Osteocyte (in vitro differentiated cells): Measurements from ENCODE around the gene ATF7. TPM values are rescaled to one million over a fixed set of nuclear protein-coding genes. Genes with fewer than 3 reads are reported as not detected.

Experiments used
- DNase-seq: peaks from one replicate; pipeline ENCODE4 v3.0.0; 2021; ENCODE audit warnings: mixed read lengths; ENCODE audit not compliant: unreplicated experiment; ENCODE audit errors: extremely low spot score
- H3K27ac Mint-ChIP-seq: one replicate; pipeline ENCODE4 v1.8.0; 2021; ENCODE audit warnings: mild to moderate bottlenecking, mixed read lengths; ENCODE audit not compliant: unreplicated experiment
- H3K27me3 Mint-ChIP-seq: one replicate; pipeline ENCODE4 v1.8.0; 2021; ENCODE audit warnings: mixed read lengths; ENCODE audit not compliant: unreplicated experiment
- H3K36me3 Mint-ChIP-seq: one replicate; pipeline ENCODE4 v1.8.0; 2021; ENCODE audit warnings: mixed read lengths; ENCODE audit not compliant: unreplicated experiment
- H3K4me1 Mint-ChIP-seq: one replicate; pipeline ENCODE4 v1.8.0; 2021; ENCODE audit warnings: mixed read lengths; ENCODE audit not compliant: unreplicated experiment
- H3K4me3 Mint-ChIP-seq: one replicate; pipeline ENCODE4 v1.8.0; 2021; ENCODE audit warnings: mild to moderate bottlenecking, moderate library complexity, mixed read lengths; ENCODE audit not compliant: unreplicated experiment
- H3K9me3 Mint-ChIP-seq: one replicate; pipeline ENCODE4 v1.8.0; 2021; ENCODE audit warnings: mixed read lengths; ENCODE audit not compliant: unreplicated experiment
- total RNA-seq: library from RNA; stranded (reverse); gene quantifications from 2 replicates; pipeline ENCODE4 v1.2.1, GENCODE V29; 2021
- TF ChIP-seq, protein P1 (sequence below): fragments of 200-600 bp; sonication (generic); IDR thresholded peaks from 2 replicates; pipeline ENCODE4 v1.5.0; 2021; ENCODE audit warnings: antibody characterized with exemption, mild to moderate bottlenecking, moderate library complexity

ATF7 gene
- total RNA-seq, 1 donor from 2014 or later = 50.0 TPM

DNA sequence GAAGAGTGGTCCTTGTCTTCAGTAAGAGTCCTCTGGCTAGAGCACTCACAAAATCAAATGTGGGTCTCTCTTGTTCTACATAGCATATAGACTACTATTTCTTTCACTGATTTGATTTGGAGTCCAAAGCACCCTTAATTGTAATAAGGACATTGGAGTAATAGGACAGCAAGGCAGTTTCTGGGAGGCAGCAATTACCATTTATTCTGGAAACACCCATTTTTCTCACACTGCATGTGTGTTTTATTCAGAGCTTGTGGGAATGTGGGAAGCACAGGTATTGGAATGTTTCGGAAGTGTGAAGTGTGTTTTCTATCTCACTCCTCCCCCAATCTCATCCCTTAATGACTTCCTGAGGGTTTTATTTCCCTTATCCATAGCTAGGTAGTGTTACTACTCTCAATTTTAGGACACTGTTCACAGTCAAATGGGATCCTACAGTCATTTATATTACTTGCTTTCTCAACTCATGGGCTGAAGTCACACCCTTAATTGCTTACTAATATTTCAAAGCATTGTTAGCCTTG lies 154.1 kb downstream of the ATF7 start:
- DNase-seq = no peak
- Mint-ChIP-seq H3K4me3 (no peak overlapping the region), H3K9me3 (no peaks in the 10 kb centered on the region), H3K4me1 (peaks cover 20% of the 10 kb centered on the region), H3K27me3 (no peaks in the 10 kb centered on the region), H3K27ac (no peak overlapping the region), H3K36me3 (peaks cover 65% of the 10 kb centered on the region)
- TF ChIP-seq, protein P1, sequence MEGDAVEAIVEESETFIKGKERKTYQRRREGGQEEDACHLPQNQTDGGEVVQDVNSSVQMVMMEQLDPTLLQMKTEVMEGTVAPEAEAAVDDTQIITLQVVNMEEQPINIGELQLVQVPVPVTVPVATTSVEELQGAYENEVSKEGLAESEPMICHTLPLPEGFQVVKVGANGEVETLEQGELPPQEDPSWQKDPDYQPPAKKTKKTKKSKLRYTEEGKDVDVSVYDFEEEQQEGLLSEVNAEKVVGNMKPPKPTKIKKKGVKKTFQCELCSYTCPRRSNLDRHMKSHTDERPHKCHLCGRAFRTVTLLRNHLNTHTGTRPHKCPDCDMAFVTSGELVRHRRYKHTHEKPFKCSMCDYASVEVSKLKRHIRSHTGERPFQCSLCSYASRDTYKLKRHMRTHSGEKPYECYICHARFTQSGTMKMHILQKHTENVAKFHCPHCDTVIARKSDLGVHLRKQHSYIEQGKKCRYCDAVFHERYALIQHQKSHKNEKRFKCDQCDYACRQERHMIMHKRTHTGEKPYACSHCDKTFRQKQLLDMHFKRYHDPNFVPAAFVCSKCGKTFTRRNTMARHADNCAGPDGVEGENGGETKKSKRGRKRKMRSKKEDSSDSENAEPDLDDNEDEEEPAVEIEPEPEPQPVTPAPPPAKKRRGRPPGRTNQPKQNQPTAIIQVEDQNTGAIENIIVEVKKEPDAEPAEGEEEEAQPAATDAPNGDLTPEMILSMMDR = no peak

DNA sequence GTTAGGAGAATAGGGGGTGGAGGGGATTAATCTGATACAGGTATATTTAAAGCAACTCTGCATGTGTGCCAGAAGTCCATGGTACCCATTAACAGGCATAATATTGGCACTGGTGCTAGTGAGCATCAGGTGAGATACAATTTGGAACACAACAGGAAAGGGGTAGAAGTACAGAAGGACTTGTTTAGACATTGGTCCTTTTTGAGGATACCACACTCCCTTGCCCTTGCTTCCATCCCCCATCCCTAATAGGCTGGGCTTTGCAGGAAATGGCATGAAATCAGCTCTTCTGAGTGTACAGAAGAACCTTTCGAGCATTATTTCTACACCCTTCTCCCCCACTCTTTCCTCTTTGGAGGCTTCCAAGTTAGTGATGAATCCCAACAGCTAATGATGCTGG lies 157.9 kb downstream of the ATF7 start:
- H3K4me1 Mint-ChIP-seq = peaks cover 15% of the 10 kb centered on the region
- peaks cover 62% of the 10 kb centered on the region for H3K36me3 Mint-ChIP-seq
- TF ChIP-seq, protein P1 = no peak
- H3K4me3 Mint-ChIP-seq = no peak overlapping the region
- DNase-seq = no peak
- H3K27ac Mint-ChIP-seq = no peak overlapping the region
- H3K27me3 Mint-ChIP-seq = no peaks in the 10 kb centered on the region
- no peaks in the 10 kb centered on the region for H3K9me3 Mint-ChIP-seq

- H3K4me1 Mint-ChIP-seq = peaks cover 15% of the 10 kb centered on the region
- H3K4me3 Mint-ChIP-seq = no peak overlapping the region
- no peaks in the 10 kb centered on the region for H3K27me3 Mint-ChIP-seq
- TF ChIP-seq, protein P1 = no peak
- no peak overlapping the region for H3K27ac Mint-ChIP-seq
- no peak for DNase-seq
- H3K9me3 Mint-ChIP-seq = no peaks in the 10 kb centered on the region
- peaks cover 65% of the 10 kb centered on the region for H3K36me3 Mint-ChIP-seq
These were observed 158.3 kb downstream of the ATF7 start for GRCh38 chr12:53467880-53468279.

- H3K4me1 Mint-ChIP-seq = peaks cover 9% of the 10 kb centered on the region
These were observed 159.1 kb downstream of the ATF7 start for GRCh38 chr12:53467082-53467481.

DNA sequence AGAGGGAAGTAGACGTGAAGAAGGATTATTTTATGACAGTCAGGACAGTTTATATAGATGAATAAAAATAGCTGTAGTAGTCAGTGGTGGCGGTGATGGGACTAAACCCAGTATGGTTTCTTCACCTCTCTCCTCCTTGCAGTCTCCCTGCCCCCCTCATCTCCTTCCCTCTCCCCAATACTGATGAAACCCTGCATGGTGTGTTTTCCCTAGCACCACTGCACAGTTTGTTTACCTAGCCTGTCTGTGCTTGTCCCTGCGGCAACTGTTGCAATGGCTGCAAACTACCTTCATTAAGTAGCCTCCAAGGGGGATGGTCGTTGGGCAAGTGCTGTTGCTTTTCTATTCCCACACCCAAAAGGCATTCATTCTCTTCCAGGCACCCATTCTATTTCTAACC lies 159.5 kb downstream of the ATF7 start:
- Mint-ChIP-seq H3K27me3 (no peaks in the 10 kb centered on the region), H3K9me3 (no peaks in the 10 kb centered on the region), H3K4me1 (peaks cover 5% of the 10 kb centered on the region), H3K4me3 (no peak overlapping the region), H3K27ac (peak overlapping the region; percentile 45), H3K36me3 (peaks cover 67% of the 10 kb centered on the region)
- no peak for DNase-seq
- TF ChIP-seq, protein P1 = no peak

More at GRCh38 chr12:53467082-53467481, 159.1 kb downstream of the ATF7 start:
- peaks cover 66% of the 10 kb centered on the region for H3K36me3 Mint-ChIP-seq
- DNase-seq = no peak
- no peak overlapping the region for H3K27ac Mint-ChIP-seq
- TF ChIP-seq, protein P1 = no peak
- H3K9me3 Mint-ChIP-seq = no peaks in the 10 kb centered on the region
- no peaks in the 10 kb centered on the region for H3K27me3 Mint-ChIP-seq
- H3K4me3 Mint-ChIP-seq = no peak overlapping the region
